ENCODE measurements around the gene TRAP1.
"Not testable (repeated sequence)": the region's sequence is repeated elsewhere in the genome, so short reads cannot be mapped to it uniquely, and the experiment has no call there.

Gene TRAP1

DNA sequence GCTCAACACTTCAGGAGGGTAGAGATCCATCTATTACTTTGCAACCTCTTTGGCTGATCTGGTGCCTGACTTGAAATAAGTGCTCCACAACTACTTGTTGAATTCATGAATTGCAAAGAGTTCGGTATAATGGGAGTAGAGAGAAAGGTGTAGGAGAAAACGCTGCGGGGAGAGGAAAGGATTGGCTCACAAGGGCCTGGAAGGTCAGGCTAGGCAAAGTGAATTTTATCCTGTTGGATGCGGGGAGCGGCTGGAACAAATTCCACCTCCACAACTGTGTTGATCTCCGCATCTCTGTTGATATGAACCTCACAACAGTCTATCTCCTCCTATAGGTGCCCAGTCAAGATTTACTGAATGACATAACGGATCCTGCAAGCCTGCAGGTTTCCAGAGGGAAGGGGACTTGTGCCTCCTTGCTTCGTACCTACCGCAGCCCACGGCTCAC, 106.6 kb downstream of the TRAP1 start:
- ATAC-seq (no peak), DNase-seq (no peak)

DNA sequence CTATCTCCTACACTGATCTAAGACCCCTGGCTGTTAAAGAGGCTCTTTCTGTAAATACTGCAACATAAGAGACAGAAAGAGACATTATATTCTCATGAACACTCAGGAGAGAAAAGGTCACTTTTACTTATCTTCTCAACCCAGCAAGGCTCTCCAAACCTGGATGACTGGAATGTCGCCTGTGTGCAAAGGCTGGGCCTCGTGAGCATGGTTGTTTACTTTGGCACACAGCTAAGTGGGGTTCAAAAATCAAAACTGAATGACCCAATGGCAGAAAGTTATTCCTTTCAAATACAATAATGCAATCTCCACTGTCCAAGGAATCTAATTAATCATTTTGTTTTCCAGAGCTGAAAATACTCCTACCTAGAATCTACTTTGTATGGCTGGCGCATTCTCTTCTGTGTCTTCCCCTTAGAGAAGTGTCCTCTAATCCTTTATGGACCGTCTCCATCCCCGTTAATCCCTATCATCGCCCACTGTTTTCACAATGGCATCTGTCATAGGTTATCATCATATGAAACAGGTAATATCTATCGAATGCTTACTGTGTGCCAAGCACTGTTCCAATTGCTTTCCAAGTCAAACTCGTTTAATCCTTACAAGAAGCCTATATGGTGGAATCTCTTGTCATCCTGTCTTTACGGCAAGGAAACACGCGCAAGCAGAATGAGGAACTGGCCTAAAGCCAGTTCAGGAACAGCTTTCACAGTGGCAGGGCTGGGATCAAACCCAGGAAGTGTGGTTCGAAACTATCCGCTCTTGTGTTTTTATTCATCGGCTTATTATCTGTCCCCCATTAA, 107.2 kb downstream of the TRAP1 start:
- DNase-seq (no peak), ATAC-seq (no peak)

DNA sequence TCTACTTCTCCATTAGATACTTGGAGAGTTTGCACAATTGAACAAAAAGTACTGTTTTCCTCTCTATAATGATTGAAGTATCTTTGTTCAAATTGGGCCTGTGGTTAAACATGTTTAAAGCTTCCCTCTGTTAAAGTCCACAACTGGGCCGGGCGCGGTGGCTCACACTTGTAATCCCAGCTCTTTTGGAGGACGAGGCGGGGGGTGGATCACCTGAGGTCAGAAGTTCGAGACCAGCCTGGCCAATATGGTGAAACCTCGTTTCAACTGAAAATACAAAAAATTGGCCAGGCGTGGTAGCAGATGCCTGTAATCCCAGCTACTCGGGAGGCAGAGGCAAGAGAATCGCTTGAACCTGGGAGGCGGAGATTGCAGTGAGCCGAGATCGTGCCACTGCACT, 108.3 kb downstream of the TRAP1 start:
- ATAC-seq, DNase-seq: not testable (repeated sequence)

DNA sequence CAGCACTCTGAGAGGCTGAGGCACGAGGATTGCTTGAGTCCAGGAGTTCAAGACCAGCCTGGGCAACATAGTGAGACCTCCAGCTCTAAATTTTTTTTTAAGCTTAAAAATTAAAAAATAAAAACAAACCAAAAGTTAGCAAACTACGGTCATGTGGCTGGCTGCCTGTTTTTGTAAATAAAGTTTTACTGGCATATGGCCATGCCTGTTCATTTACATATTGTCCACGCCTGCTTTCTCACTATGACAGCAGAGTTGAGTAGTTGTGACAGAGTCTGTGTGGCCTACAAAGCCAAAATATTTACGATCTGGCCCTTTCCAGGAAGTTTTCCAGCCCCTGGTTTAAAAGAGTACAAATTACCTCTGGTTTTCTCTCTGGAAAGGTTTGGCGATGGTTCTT, 109.3 kb downstream of the TRAP1 start:
- ATAC-seq, result no peak
- no peak for DNase-seq

All from stimulated activated naive CD8-positive, alpha-beta T cell treated with anti-CD3 and anti-CD28 coated beads, Interleukin-15, Interleukin-2, amounts not matched to agents 100 U/mL and 50 U/mL, for 24 hours (primary cell).